ENCODE measurements around the gene CDH23. TPM values are rescaled to one million over a fixed set of nuclear protein-coding genes. Genes with fewer than 3 reads are reported as not detected.

CDH23 gene
- total and polyA plus RNA-seq, 2 of the 8 experiments (the other 6 are each of a cell fraction or from before 2014, with no cell fraction given) = 1.9 to 4.9 TPM

GRCh38 chr10:71406878-71407277 is 10.2 kb downstream of the CDH23 start:
- Histone ChIP-seq H3K56ac (replicated peaks; ENCODE audit: insufficient read length, low read depth, low read length) (no peak overlapping the region), H3K4me1 (replicated peaks in 1 of 4; ENCODE audit: control insufficient read depth in 3 of 4, insufficient read depth in 4 of 4, low read length in 3 of 4) (peaks cover 3 to 4% (median 4%) of the 10 kb centered on the region in 4 experiments; a peak in 4 of 7 replicates), H4K8ac (ENCODE audit: extremely low read depth, insufficient read depth, low read length) (no peak overlapping the region), H3K79me1 (ENCODE audit: low read depth, low read length) (no peaks in the 10 kb centered on the region), H2AK5ac (ENCODE audit: low read depth, low read length) (no peak overlapping the region), H3K4ac (replicated peaks; ENCODE audit: insufficient read length, low read depth, low read length) (no peak overlapping the region), H3K14ac (ENCODE audit: insufficient read length) (no peak overlapping the region), H3K9me3 (ENCODE audit: insufficient read depth in 2 of 2, low read depth in 1 of 2, low read length in 1 of 2) (peaks cover 0 to 10% of the 10 kb centered on the region in 2 experiments; a peak in 1 of 4 replicates), H2AFZ (ENCODE audit: low read length) (no peak overlapping the region), H3K27me3 (replicated peaks in 1 of 4; ENCODE audit: control insufficient read depth in 3 of 4, extremely low read depth in 1 of 4, insufficient read depth in 3 of 4, low read length in 3 of 4) (no peaks in the 10 kb centered on the region; a peak in 1 of 7 replicates), H3K18ac (ENCODE audit: extremely low read depth, low read length) (no peak overlapping the region), H3K27ac (ENCODE audit: low read depth, low read length) (no peak overlapping the region), H3K23ac (ENCODE audit: insufficient read length) (no peak overlapping the region), H2BK120ac (replicated peaks; ENCODE audit: low read depth, low read length) (no peak overlapping the region), H3K9ac (replicated peaks in 1 of 4; ENCODE audit: extremely low read depth in 1 of 4, low read depth in 3 of 4, low read length in 3 of 4) (no peak overlapping the region), H2BK15ac (ENCODE audit: low read length) (no peak overlapping the region), H2BK12ac (ENCODE audit: low read depth, low read length) (no peak overlapping the region), H4K5ac (ENCODE audit: insufficient read length, low read depth, low read length) (no peak overlapping the region), H4K20me1 (replicated peaks in 1 of 2; ENCODE audit: control insufficient read depth in 1 of 2, insufficient read depth in 2 of 2, low read length in 2 of 2) (no peaks in the 10 kb centered on the region), H2BK20ac (ENCODE audit: low read length) (no peak overlapping the region), H3K4me3 (ENCODE audit: extremely low read depth in 1 of 4, insufficient read depth in 2 of 4, low read depth in 3 of 4, low read length in 4 of 4) (no peak overlapping the region), H3K4me2 (ENCODE audit: insufficient read depth in 1 of 2, low read depth in 2 of 2, low read length in 2 of 2) (no peak overlapping the region), H3K23me2 (ENCODE audit: low read depth, low read length) (no peaks in the 10 kb centered on the region), H2BK5ac (ENCODE audit: low read depth, low read length) (no peak overlapping the region), H3K79me2 (ENCODE audit: control insufficient read depth in 1 of 2, insufficient read depth in 2 of 2, low read length in 2 of 2) (no peaks in the 10 kb centered on the region), H4K91ac (replicated peaks; ENCODE audit: insufficient read length, low read length) (no peak overlapping the region), H3K36me3 (ENCODE audit: control insufficient read depth in 2 of 4, insufficient read depth in 4 of 4, low read length in 3 of 4) (no peaks in the 10 kb centered on the region)
- POLR2A ChIA-PET (ENCODE audit: partially characterized antibody) = no interaction called here
- TF ChIP-seq ATF3 (IDR thresholded peaks at IDR 0.05; ENCODE audit: insufficient read depth, low read depth, low read length) (no peak), SUZ12 (IDR thresholded peaks at IDR 0.05; ENCODE audit: low read length) (no peak), CEBPB (IDR thresholded peaks at IDR 0.05; ENCODE audit: low read depth, low read length) (peak; percentile 59; the same call in 1 of the 2 replicates), ATF2 (IDR thresholded peaks at IDR 0.05; ENCODE audit: low read length) (no peak)
- FAIRE-seq (no peak), DNase-seq (ENCODE audit: low read depth in 1 of 2, low spot score in 2 of 2) (no peak)
- 91% methylated on average over 3 of the region's 3 CpGs; no CpG with 5 or more reads in 1 of the 2 experiments for WGBS, 2 experiments (ENCODE audit: extremely low coverage in 1 of 2, insufficient coverage in 1 of 2, insufficient read length in 1 of 2, insufficient replicate concordance in 2 of 2, low coverage in 1 of 2, low lambda C conversion rate in 2 of 2, missing lambda C conversion rate in 1 of 2)
- CTCF ChIA-PET (ENCODE audit: partially characterized antibody) = interaction anchor here (0.9 to 3.8 kb wide), 8 partner anchors 9 to 1664 kb away, joined by 3 to 15 read pairs (median 4); no protein-coding TSS in a partner anchor
